Kidney tubule cell (primary cell): Measurements from ENCODE around the gene CNMD.

Experiments used
- DNase-seq: peaks from one replicate; pipeline ENCODE4 v3.0.0-alpha.2; 2018; ENCODE audit warnings: low spot score

Gene CNMD

DNA sequence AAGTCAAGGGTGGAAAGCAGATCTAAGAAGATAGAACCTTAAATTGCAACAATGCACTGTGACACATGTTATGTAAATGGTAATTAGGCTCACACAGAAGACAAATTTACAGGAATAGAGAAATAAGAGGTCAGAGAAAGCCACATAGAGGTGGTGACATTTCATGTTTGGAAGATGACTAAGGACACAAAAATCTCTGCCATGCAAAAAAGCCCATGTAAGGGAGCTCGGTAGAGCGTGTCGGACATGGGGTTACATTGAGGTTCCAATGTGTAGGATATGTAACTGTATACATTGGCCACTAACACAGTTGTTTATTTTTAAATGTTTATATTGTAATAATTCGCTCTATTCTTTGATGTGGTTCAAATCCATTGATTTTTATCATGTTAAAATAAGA lies 53.2 kb downstream of the CNMD start:
- peak; percentile 62 for DNase-seq

DNA sequence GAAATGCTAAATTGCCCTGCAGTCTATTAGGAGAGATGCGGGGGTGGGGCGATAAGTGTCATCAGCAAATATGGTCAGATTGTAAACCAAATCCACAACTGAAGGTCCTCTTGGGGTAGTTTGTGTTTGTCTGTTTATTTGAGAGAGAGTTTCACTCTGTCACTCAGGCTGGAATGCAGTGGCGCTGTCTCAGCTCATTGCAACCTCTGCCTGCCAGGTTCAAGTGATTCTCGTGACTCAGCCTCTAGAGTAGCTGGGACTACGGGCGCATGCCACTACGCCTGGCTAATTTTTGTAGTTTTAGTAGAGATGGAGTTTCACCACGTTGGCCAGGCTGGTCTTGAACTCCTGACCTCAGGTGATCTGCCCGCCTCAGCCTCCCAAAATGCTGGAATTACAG lies 53.8 kb downstream of the CNMD start:
- DNase-seq: peak; percentile 74

DNA sequence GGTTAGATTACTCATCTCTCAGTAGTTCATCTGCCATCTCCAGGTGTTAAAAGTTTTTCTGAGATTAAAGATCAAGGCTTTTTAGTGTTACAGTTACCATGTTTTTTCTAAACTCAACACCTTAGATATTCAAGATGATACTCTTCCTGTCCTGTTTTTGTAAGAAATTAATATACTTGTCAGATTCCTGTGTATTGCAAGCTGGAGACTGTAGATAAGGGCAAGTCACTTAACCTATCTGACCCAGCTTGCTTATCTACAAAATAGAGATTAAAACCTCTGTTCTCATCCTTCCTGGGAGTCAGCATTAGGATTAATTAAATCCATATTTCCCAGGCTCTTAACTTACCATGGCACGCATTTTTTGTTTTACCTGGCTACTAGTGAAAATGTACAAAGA lies 61.8 kb downstream of the CNMD start:
- no peak for DNase-seq

DNA sequence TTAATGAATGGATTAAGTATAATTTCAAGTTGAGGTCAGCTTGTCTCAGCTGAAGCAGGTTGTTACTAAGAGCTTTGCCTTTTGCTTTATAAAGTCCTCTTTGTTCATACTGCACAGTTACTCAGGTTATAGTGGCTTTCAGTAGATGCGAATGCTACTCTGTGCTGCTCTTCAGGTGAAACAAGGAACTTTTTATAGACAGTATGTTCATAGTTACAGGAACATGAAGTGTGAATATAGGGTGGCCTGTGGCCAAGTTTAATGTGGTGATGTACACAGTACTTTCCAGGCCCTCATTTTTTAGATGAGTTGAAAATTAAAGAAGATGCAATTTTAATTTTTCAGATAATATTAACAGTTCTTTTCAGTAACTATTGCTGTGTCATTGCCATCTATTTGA lies 66.2 kb downstream of the CNMD start:
- no peak for DNase-seq

DNA sequence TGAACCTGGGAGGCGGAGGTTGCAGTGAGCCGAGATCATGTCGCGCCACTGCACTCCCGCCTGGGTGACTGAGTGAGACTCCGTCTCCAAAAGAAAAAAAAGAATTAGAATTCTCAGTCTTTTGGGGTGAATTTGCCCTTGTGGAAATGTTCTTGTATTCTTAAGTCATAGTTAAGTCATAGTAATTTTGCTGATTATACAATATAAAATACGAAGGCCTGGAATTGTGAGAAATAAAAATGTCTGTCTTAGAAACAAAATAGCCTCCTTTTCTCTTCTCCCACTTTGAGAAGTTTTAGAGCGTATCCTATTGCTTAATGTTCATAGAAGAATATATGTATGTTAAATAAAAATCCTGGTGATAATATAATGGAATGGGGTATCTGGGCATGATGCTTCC lies 68.9 kb downstream of the CNMD start:
- DNase-seq: no peak

DNA sequence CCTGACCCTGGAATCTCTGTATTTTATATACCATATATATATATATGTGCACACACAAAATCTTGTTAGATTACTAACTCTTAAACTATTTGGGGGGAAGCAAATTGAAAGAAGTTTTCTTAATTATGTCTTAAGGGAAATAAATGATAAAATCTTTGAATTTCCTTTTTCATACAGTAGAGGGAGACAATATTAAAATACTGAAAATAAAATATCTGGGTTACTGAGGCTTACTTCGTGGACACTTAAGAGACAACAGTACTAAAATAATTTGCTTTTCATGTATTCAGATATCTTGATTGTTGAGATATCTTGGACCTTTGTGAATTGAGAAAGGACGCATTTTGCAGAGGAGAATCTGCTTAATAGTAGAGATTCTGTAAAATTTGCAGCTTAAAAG lies 69.9 kb downstream of the CNMD start:
- no peak for DNase-seq

DNA sequence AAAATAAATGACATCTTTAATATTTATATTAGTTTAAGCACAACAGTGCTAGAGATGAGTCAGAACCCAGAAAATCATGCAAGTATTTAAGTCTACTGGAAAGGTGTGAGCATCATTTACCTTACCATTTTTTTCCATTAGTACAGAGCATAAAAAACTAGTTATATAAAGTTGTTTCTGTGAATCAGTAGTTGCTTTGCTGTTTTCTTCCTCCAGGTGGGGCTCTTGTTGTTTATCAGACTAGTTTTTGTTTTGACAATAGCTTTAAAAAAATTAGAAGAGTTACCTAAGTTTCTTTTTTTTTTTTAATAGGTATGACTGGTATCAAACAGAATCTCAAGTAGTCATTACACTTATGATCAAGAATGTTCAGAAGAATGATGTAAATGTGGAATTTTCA lies 74.3 kb downstream of the CNMD start:
- peak; percentile 47 for DNase-seq

DNA sequence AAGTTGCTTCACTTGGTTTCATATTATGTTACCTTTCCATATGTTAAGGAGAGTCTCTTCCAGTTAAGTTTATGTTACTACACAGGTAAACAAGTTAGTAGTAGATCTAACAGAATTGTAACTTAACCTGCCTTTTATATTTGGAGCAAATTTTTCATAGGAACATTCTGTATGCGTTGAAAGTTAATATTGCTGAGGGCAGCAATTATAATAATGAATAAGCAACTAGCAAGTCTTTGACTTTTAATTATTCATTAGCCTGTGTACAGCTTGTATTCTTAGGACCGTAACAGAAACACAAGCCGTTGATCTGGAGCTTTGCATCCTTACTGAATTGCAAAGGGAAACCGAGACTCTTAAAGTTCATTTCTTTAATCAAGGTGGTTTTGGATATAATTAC lies 75.3 kb downstream of the CNMD start:
- no peak for DNase-seq

DNA sequence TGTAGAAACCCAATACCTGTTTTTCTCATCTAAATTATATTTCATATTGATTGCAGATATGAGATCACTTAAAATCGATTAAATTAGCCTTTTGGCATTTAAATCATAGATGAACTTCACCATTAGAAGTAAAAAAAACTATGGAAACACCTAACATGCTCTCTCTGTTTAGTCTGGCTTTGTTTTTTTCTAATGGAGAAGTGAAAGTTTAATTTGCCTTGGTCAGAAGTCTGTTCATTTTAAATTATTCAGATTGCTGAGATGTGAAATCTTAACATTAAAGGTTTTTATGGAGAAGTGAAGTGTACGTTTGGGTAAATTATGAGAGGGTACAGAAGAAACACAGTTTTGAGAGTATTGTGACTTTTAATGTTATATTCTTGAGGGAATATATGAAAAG lies 80.3 kb downstream of the CNMD start:
- no peak for DNase-seq
